ENCODE data around the gene A2M.

A2M gene

DNA sequence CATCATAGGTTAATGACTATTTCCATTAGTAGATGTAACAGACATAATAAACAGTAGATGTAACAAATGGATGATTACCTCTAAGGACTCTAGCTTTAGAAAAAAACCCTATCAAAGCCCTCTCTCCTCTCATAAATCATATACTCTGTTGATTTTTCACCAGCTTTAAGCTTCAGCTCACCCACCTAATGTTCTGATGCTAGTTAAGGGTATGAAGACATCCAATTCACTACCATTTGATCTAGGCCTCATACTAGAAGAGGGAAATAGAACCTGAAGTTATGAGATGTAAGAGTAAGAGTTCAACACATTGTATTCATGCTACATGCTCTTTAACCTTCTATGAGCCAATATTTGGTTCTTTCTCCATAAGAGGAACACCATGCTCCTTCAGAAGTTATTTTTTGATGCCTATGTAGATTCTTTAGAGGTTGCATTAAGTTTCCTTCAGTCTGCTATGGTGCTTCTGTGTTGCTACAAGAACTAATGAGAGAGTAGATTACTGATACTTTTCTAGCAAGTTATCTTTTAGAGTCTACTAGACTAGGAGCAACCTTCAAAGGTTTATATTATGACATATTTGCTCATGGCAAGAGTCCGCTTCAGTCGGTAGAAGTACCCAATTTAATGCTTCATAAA is 16.0 kb downstream of the A2M start:
- no peak for DNase-seq (ENCODE audit: low read depth in 2 of 2)

DNA sequence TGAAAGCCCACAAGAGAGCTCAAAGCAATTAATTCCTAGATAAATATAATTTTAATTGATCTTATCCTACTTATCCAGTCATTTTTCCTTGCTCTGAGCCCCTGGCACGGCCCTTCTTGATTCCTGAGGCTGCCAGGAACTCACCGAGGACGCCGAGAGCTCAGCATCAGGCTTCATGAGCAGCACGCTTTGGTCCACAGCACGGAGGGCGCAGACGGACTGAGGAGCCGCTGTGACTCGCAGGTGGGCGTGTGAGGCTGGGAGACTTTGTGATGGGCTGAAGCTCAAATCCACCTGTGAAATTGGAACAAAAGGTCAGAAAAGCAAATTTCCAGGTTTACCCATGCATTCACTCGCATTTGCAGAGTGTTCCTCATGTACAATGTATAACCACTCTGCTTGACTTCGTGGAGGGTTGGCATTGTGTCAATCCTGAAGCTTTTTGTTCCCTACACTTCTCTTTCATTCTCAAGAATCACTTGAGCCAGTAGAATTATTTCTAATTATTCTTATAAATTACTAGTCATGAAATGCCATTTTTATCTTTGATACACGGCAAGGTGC is 17.2 kb downstream of the A2M start:
- DNase-seq (ENCODE audit: low read depth in 2 of 2): no peak

DNA sequence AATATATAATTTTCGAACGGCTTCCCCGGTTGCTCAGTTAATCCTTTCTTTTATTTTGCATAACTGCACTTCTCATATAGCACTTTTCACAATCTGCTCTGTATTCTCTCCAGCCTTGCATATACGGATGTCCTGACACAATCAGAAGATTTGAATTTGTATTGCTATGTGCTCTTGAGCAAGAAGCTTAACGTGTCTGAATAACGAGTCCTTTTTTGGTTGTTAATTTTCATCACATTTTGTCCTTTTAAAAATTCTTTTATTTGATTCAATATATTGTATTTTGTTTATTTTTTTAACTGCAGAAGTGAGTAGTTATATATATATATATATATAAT is 17.6 kb downstream of the A2M start:
- no peak for DNase-seq (ENCODE audit: low read depth in 2 of 2)

DNA sequence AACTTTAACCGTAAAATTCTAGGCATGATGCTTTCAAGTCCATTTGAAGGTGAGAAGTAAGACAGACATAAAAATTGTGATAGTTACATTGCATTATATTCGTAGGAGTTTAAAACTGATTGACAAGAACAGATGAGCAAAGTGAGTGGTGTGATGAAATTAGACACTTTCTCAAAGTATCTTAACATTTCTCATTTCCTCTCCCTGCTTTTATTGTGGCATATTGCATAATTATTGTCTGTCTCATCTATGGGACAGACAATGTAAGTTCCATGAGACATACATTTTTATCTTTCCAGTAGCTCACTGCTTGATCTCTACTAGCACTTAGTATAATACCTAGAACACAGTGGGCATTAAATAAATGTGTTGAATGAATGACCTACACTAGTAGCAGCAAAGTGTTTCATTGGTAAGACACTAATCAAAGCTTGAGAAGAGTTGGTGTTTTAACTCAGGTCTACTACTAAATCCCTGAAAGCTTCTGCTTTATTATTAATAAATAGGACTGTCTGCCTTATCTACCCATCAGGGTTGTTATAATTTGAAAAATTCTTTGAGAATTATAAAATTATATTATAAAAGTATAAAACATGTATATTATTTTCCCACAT is 19.0 kb downstream of the A2M start:
- no peak for DNase-seq (ENCODE audit: low read depth in 2 of 2)

DNA sequence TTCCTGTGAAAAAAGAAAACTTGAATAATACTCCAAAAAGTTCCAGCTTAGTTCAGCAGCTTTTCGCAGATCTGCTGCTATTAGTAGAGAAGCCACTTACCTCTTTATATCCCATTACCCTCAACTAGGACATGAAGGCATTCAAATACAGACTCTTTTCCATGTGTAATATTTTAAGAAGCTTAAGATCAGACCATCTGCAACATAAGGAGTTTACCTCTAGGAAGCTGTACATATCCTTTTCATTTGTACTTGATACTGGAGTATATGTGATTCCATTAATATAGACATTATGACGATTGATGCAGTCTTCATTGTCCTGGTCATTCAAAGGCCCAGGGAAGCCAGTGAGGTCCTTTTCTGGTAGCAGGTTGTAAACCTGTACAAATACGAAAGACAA is 20.4 kb downstream of the A2M start:
- DNase-seq (ENCODE audit: low read depth in 2 of 2): no peak

DNA sequence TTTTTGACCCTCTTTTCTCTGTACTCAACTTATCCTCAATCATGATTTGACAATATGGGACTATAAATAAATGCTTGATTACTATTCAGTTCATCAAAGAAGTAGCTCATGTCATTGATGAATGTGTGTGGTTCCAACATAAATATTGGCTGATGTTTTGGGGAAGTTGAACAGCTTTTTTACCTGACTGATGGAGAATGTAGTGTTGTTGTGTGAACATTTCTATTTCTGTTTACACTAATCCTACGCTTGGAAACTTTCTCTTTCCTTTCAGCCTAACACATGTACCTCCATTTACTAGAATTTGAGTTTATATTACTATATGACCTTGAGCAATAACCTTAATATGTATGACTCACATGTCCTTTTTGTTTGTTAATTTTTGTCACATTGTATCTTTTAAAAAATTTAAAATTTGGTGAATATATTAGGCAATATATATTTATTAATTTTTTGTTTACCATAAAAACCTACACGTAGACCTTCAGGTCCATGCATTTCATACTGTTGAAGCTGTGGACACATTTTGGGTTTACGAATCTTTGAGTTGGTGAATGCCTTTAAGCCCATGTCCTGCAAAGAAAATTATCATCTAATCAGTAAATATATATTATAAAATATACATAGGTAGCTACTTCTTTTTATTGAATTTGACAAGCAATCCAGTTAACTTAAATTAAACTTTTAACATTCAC is 21.1 kb downstream of the A2M start:
- DNase-seq (ENCODE audit: low read depth in 2 of 2): no peak

DNA sequence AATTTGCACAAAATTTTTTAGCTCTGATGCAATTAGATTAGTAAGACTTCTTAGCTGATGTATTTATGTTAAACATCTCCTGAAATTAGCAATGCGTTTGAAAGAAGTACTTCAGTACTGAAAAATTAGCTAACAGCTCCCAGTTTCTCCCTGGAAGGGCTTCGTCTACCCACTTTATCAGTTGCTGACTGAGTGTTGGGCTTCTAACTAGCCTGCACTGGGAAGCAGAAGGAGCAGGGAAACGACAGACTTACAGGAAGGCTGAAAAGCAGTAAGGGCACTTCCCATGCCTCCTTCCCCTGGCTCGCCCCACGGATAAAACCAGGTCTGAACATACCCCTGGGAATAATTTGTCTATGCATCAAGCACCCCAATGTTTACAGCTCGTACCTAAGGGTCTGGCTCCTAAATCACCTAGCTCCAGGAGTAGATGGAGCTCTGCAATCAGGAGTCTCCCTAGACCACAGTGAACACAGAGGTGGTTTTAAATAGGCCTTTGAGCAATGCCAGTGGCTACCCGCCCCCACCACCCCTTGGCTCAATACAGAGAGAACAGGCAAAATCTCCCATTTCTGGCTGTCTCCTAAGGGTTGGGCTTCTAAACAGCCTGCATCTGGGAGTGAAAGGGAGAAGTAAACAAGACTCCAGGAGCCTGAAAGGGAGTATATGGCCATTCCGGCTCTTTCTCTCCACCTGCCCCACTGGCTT is 23.7 kb downstream of the A2M start:
- DNase-seq (ENCODE audit: low read depth in 2 of 2): no peak

DNA sequence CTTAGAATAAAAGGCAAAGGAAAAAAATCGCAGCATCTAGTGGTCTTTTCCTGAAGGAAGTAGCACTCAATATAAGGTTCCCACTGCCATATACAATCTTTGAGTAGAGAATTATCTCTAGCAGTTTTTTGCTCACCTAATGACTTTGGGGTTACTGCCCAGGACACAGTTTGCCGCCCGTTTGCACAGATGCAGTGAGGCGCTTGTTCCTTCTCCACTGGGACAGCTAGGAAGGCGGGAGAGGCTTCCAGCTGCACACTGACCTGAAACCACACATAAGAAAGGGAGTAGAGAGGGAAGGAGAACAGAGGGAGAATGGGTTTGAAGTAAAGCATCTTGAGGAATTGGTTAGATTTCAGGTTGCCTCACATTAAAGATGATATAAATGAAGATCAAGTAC is 25.5 kb downstream of the A2M start:
- no peak for DNase-seq (ENCODE audit: low read depth in 2 of 2)

DNA sequence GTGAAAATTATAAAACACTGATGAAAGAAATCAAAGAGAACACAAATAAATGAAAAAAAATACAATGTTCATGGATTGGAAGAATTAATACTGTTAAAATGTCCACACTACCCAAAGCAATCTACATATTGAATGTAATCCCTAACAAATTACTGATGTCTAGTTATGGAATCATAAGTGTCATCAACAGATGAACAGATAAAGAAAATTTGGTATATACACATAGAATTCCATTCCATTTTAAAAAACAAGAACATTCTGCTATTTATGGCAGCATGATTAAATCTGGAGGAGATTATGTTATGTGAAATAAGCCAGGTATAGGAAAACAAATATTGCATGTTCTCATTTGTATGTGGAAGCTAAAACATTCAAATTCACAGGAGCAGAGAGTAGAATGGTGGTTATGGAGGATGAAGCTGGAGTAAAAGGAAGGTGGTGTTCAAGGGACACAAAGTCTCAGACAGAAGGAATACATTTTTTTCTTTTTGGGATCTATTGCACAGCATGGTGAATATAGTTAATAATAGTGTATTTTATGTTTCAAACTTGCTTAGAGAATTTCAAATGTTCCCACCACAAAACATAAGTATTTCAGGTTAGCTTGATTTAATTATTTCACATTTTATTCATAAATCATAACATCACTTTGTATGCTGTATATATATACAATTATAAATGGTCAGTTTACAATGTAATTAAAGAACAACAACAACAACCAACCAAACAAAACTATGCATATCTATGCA is 28.5 kb downstream of the A2M start:
- no peak for DNase-seq (ENCODE audit: low read depth in 2 of 2)

DNA sequence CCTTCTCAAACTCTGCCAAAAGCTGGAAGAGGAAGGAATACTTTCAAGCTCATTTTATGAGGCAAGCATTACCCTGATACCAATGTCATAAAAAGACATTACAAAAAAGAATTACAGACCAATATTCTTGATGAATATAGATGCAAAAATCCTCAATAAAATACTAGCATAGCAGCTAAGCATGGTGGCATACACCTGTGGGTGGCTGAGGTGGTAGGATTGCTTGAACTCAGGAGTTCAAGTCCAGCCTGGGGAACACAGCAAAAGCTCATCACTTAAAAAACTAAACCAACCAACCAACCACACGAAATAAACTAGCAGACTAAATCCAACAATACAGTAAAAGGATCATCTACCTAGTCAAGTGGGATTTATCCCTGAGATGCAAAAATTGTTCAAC is 29.6 kb downstream of the A2M start:
- no peak for DNase-seq (ENCODE audit: low read depth in 2 of 2)

DNA sequence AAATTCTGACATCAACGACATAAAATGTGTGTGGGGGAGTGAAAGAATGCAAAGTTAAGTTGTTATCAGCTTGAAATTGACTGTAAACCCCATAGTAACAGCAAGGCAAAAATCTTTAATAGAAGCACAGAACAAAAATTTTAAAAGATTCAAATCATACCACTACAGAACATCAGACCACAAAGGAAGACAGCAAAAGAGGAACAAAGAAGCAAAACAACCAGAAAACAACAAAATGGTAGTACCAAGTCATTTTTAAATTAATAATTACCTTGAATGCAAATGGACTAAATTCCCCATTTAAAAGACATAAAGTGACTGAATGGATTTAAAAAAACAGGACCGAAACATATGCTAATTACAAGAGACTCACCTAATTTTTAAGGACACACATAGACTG is 31.3 kb downstream of the A2M start:
- no peak for DNase-seq (ENCODE audit: low read depth in 2 of 2)

DNA sequence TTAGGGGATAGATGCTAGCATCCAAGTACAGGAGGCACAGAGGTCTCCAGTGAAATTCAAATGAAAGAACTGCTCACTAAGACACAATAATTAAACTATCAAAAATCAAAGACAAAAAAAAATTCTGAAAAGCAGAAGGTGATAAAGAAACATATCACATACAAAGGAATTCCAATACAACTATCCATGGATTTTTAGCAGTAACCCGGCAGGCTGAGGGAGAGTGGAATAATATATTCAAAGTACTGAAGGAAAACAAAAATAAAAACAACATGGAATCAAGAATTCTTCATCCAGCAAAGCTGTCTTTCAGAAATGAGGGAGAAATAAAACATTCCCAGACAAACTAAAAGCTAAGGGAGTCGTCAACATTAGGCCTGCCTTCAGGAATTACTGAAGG is 31.9 kb downstream of the A2M start:
- no peak for DNase-seq (ENCODE audit: low read depth in 2 of 2)

DNA sequence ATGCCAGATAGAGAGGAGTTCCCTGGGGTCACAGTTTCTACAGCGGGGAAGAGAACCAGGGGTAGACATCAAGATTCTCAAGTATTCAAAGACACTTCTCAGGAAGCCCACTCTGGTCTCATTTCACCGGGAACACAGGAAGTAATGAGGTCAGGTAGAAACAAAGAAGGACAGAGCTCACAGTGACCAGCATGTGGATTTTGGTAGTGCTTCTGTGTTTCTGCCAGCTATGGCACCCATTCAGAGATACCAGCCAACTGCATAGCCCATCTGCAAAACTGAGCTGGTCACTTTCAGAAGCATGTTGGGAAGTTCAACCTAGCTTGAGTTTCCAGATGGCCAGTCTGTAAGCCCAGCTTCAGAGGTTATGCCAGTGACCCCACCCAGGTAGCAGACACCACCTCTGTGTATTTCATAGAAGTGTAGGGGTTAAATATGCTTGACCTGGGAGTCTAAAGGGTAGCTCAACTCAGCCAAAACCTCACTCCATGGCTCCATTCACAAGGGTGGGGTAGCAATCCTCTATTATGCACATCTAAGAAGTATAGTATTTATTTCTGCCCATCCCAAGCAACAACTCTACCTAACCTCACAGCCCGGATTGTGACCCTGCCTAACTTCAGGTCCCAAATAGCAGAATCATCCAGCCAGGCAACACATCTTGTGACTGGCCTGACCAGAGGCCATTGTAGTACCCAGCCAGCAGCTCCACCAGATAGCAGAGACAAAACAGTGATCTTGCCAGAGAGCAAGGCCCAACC is 33.9 kb downstream of the A2M start:
- DNase-seq (ENCODE audit: low read depth in 2 of 2): no peak

DNA sequence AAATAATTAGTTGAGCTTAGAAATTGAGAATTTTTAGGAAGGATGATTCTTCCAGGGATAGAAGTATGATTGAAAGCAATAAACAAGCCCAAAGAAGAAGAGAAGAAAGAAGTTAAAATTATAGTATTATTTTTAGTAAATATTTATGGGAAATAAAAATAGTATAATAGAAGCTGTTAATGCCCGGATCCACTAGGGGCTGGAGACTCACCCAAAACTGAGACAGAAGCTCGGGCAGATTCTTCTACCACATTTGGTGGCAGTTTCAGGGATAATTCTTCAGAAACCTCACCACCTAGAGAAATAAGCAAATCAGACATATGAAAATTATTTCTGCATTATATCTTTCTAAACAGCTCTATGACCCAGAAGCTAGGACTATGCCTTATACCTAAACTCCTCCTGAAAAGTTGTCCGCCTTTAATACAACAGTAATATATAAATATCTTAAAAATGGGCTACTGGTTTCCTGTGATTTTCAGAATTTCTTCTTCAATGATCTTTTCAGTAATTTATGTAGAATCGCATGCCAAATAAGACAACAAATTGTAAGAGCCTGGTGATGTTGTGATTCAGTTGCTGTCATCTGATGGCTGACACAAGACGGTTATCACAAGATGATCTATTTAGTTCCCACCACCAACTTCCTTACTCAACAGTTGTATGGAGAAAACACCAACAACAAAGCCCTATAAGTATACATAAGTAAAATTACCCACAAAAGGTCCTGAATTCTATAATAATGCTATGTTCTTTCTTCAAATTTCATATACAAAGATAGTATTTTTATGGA is 35.6 kb downstream of the A2M start:
- no peak for DNase-seq (ENCODE audit: low read depth in 2 of 2)

DNA sequence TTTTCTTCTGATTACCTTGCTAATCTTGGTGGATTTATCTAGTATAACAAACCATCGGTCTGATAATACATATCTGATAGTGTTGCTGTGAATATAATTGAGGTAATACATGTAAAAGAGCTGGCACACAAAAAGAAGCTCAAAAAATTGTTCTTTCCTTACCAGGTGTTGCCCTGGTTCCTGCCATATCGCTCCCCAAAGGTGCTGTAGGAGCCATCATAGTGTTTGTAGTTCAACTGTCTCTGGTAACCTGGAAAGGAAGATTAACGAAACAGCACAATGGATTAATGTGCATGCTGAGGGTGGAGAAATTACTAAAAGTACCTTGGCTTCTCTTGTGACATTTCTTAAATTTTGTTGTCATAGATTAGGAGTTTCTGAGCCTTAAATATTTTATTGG is 36.6 kb downstream of the A2M start:
- DNase-seq (ENCODE audit: low read depth in 2 of 2): no peak

DNA sequence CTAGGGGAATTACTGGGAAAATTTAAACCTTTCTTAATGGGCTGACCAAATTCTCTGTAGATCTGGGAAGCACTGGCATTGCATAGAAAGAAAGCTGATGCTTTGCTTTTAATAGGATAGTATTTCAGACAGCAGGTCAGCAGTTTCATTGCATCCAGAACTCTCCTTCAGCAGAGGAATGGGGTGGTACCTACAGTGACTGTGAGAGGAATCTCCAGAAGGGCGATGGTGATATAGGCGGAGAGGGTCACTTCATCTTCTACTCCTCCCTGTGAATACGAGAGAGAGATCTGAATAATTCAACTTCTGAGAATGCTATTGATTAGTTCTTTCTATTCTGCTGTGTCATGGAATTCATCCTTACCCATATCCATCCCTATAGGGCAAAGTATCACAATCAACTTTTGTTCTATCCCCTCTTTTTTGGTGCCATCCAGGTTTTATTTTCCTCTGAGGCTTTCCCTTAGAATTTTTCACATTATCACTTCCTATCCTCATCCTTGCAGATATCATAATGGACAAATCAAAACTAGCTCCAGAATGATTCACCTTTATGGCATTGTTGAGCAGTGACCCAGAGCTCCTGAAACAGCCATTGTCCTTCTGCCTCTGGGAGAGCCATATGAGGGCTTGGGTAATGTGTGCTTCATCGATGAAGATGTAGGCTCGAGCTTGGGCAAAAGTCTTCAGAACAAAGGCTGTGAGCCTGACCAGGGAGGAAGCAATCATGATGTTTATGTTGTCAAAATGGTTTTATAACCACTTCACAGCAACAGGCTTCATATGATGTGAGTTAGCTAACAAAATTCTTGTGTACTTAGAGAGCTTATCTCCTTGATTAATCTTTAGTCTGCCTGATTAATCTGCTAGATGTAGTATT is 38.3 kb downstream of the A2M start:
- no peak for DNase-seq (ENCODE audit: low read depth in 2 of 2)

DNA sequence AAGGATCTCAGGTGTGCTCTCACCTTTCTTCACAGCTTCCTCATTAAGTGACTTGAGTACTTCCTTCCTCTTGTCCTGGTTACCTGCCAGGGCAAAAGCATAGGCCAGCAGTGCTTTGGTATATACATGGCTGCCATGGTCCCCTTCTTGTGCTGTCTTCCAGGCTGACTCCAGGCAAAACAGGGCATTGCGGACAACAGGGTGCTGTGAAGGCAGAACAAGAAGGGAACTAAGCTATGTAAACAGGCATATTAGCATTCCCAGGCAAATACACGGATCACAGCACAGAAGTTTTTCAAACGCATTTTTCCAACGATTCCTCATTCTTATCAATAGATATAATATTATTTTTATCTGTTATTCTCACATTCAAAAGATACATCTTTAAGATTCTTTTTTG is 39.0 kb downstream of the A2M start:
- no peak for DNase-seq (ENCODE audit: low read depth in 2 of 2)

DNA sequence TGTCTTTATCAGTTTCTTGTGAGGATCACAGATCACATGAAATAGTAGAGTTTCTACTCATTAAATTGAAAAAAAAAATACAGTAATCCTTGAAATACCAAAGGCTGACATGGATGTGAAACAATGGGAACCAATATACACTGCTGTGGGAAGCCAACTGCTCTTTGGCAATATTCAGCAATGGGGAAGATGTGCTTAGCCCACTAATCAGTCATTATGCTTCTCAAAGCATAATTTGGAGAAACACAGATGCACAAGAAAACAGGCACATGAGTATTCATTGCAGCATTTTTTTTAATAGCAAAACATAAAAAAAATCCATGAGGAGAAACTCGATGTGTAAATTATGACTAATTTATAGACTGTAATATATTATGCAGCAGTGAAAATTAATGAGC is 40.6 kb downstream of the A2M start:
- DNase-seq (ENCODE audit: low read depth in 2 of 2): no peak

DNA sequence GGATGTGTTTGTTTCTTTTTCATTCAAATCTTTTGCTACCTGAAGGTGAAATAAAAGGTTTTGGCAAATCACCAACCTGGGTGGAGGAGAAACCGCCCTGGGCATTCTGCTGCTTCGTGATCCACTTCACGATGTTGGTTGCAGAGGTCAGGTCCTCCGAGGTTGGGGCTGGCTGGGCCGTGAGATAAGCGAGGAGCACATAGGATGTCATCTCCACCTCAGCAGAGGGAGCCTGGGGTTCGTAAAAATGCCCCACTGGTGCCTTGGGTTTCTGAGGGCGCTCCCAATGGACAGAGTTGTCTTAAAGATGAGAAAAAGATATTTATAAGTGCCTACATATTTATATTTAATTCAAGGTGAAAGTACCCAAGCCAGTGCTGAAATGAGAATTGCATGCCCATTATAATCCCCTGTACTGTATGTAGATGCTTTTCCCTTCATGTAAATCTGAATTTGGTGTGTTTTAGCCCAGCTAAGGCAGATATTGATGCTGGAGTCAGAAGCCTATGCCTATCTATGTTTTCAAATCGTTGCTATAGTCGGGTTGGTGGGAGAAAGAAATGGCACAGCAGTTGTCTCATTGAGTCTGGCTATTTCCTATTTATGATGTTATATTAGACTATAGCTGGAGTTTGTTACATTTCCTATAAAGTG is 41.1 kb downstream of the A2M start:
- DNase-seq (ENCODE audit: low read depth in 2 of 2): no peak

Measured in stimulated activated CD8-positive, alpha-beta memory T cell treated with anti-CD3 and anti-CD28 coated beads, Interleukin-2, amount 100 ng/mL, for 1 hour (primary cell).